ENCODE data around the gene MAN1A1.

MAN1A1 gene

DNA sequence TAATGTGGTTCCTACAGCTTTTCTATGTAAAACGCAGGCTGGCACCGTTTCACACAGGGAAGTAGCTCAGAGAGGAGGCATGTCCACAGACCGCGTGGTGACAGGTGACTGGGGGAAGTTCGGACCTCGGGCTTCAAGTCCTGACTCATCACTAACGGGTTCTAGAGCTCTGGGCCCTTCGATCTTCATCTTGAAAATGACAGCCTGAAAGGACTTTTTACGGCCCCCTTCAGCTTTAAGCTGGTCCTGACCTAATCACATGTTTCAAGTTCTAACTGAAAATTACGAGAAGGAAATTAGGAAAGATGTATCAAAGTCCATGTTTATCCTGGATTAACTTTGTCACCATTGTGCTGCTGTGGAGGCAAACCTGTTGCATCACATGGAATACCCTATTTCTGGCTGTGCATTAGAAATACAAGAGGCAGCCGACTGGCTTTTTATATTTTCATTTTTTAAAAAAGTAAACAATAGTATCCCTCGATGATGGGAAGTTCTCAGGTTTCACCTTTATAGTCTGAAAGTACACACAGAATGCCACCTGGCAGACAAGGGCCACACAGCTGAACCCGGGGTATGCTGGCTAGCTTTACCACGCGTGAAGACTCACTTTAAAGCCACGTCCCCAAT, 2.0 kb downstream of the MAN1A1 start:
- Histone ChIP-seq H3K36me3 (ENCODE audit: control insufficient read depth, insufficient read depth, low read length) (no peaks in the 10 kb centered on the region), H3K4me3 (ENCODE audit: insufficient read depth, low read depth, low read length, poor library complexity, severe bottlenecking) (peak overlapping the region; percentile 93), H3K9me3 (ENCODE audit: control insufficient read depth, low read length) (no peaks in the 10 kb centered on the region), H3K4me1 (ENCODE audit: control insufficient read depth, insufficient read depth, low read length, poor library complexity, severe bottlenecking) (peaks cover 6% of the 10 kb centered on the region), H3K27ac (ENCODE audit: insufficient read depth, low read length, poor library complexity, severe bottlenecking) (peak overlapping the region; percentile 42), H3K27me3 (replicated peaks; ENCODE audit: control insufficient read depth, insufficient read depth, low read length, poor library complexity, severe bottlenecking) (no peaks in the 10 kb centered on the region)
- DNase-seq = peak in 2 of 3 donors; percentile 7 to 26

DNA sequence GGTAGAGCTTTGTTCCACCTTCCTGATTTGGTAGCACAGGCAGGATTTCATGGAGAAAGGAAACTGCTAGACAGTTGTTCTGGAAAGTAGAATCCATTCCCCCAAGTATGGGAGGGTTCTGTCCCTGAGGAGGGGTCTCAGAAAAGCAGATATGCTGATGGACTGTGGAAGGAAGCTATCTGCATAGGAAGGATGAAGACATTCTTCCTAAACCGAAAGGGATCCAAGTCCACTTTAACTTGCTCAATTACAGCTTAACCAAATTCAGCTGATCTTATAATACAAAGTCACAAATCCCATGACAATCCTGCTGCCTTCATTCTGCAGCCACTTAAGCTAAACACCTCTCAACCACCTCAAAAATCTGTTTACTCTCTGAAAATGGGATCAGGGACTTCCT, 2.6 kb downstream of the MAN1A1 start:
- Histone ChIP-seq H3K36me3 (ENCODE audit: control insufficient read depth, insufficient read depth, low read length) (no peaks in the 10 kb centered on the region), H3K4me1 (ENCODE audit: control insufficient read depth, insufficient read depth, low read length, poor library complexity, severe bottlenecking) (peaks cover 6% of the 10 kb centered on the region), H3K4me3 (ENCODE audit: insufficient read depth, low read depth, low read length, poor library complexity, severe bottlenecking) (no peak overlapping the region), H3K9me3 (ENCODE audit: control insufficient read depth, low read length) (no peaks in the 10 kb centered on the region), H3K27me3 (replicated peaks; ENCODE audit: control insufficient read depth, insufficient read depth, low read length, poor library complexity, severe bottlenecking) (no peaks in the 10 kb centered on the region), H3K27ac (ENCODE audit: insufficient read depth, low read length, poor library complexity, severe bottlenecking) (no peak overlapping the region)
- DNase-seq = no peak

- DNase-seq = no peak
- H3K4me1 ChIP-seq (ENCODE audit: control insufficient read depth, insufficient read depth, low read length, poor library complexity, severe bottlenecking) = peaks cover 6% of the 10 kb centered on the region
- H3K9me3 ChIP-seq (ENCODE audit: control insufficient read depth, low read length) = no peaks in the 10 kb centered on the region
- no peaks in the 10 kb centered on the region for H3K27me3 ChIP-seq (replicated peaks; ENCODE audit: control insufficient read depth, insufficient read depth, low read length, poor library complexity, severe bottlenecking)
- no peak overlapping the region for H3K27ac ChIP-seq (ENCODE audit: insufficient read depth, low read length, poor library complexity, severe bottlenecking)
- H3K36me3 ChIP-seq (ENCODE audit: control insufficient read depth, insufficient read depth, low read length) = no peaks in the 10 kb centered on the region
- no peak overlapping the region for H3K4me3 ChIP-seq (ENCODE audit: insufficient read depth, low read depth, low read length, poor library complexity, severe bottlenecking)
These were observed 3.1 kb downstream of the MAN1A1 start for GRCh38 chr6:119346450-119346849.

- H3K9me3 ChIP-seq (ENCODE audit: control insufficient read depth, low read length) = no peaks in the 10 kb centered on the region
- H3K27me3 ChIP-seq (replicated peaks; ENCODE audit: control insufficient read depth, insufficient read depth, low read length, poor library complexity, severe bottlenecking) = no peaks in the 10 kb centered on the region
- DNase-seq = no peak
- H3K4me1 ChIP-seq (ENCODE audit: control insufficient read depth, insufficient read depth, low read length, poor library complexity, severe bottlenecking) = peaks cover 10% of the 10 kb centered on the region
- no peak overlapping the region for H3K4me3 ChIP-seq (ENCODE audit: insufficient read depth, low read depth, low read length, poor library complexity, severe bottlenecking)
- H3K27ac ChIP-seq (ENCODE audit: insufficient read depth, low read length, poor library complexity, severe bottlenecking) = no peak overlapping the region
- H3K36me3 ChIP-seq (ENCODE audit: control insufficient read depth, insufficient read depth, low read length) = no peaks in the 10 kb centered on the region
These were observed 4.4 kb downstream of the MAN1A1 start for GRCh38 chr6:119345114-119345513.

DNA sequence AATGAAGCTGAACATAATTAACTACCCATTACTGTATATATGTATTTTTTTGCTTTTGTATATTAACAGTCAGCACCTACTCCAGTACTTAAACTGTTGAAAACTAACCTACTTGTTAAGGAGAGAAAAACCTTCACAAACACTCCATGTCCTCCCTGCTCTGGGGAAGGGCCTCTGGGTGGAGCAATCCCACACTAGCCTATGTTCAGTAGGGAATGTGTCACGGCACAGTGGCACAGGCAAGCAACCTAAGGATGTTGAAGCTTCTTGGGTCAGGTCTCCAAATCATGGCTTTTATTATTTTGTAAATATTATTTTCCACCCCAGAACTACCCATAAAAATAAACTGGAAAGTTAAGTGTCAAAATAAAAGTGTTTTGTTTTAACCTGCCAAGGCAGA, 5.3 kb downstream of the MAN1A1 start:
- Histone ChIP-seq H3K36me3 (ENCODE audit: control insufficient read depth, insufficient read depth, low read length) (no peaks in the 10 kb centered on the region), H3K4me3 (ENCODE audit: insufficient read depth, low read depth, low read length, poor library complexity, severe bottlenecking) (no peak overlapping the region), H3K27ac (ENCODE audit: insufficient read depth, low read length, poor library complexity, severe bottlenecking) (no peak overlapping the region), H3K27me3 (replicated peaks; ENCODE audit: control insufficient read depth, insufficient read depth, low read length, poor library complexity, severe bottlenecking) (no peaks in the 10 kb centered on the region), H3K9me3 (ENCODE audit: control insufficient read depth, low read length) (no peaks in the 10 kb centered on the region), H3K4me1 (ENCODE audit: control insufficient read depth, insufficient read depth, low read length, poor library complexity, severe bottlenecking) (peaks cover 10% of the 10 kb centered on the region)
- DNase-seq = no peak

DNA sequence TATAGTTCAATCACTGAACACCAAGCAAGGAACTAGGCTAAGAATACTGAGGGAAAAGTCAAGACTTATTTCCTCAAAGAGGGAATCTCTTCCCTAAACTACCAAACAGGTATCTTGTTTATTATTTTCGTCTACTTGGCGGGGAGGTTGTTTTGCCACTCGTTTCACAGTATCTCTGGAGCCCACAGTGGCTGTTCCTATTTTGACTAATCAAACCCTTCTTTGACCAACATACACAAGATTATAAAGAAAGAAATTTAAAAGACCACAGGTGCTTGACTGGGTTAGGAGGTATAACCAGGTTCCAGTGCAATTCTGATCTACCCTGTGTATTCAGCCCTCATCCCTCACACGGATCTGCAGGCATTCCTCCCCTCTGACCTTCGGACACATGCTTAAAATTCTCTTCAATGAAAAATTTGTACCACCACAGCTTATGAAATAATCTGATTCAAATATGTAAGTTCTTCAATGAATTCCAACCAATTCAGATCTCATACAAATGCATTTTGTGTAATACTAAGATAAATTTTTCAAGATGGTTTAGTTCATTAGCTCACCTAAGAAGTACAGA, 5.9 kb downstream of the MAN1A1 start:
- no peaks in the 10 kb centered on the region for H3K36me3 ChIP-seq (ENCODE audit: control insufficient read depth, insufficient read depth, low read length)
- DNase-seq = no peak

GRCh38 chr6:119343167-119343566, 6.4 kb downstream of the MAN1A1 start:
- H3K4me1 ChIP-seq (ENCODE audit: control insufficient read depth, insufficient read depth, low read length, poor library complexity, severe bottlenecking) = peaks cover 10% of the 10 kb centered on the region
- no peak overlapping the region for H3K27ac ChIP-seq (ENCODE audit: insufficient read depth, low read length, poor library complexity, severe bottlenecking)
- no peak overlapping the region for H3K4me3 ChIP-seq (ENCODE audit: insufficient read depth, low read depth, low read length, poor library complexity, severe bottlenecking)
- H3K9me3 ChIP-seq (ENCODE audit: control insufficient read depth, low read length) = no peaks in the 10 kb centered on the region
- no peak for DNase-seq
- H3K36me3 ChIP-seq (ENCODE audit: control insufficient read depth, insufficient read depth, low read length) = no peaks in the 10 kb centered on the region
- H3K27me3 ChIP-seq (replicated peaks; ENCODE audit: control insufficient read depth, insufficient read depth, low read length, poor library complexity, severe bottlenecking) = no peaks in the 10 kb centered on the region

More for the DNA sequence above, 5.9 kb downstream of the MAN1A1 start:
- H3K27ac ChIP-seq (ENCODE audit: insufficient read depth, low read length, poor library complexity, severe bottlenecking) = no peak overlapping the region
- H3K27me3 ChIP-seq (replicated peaks; ENCODE audit: control insufficient read depth, insufficient read depth, low read length, poor library complexity, severe bottlenecking) = no peaks in the 10 kb centered on the region
- peaks cover 10% of the 10 kb centered on the region for H3K4me1 ChIP-seq (ENCODE audit: control insufficient read depth, insufficient read depth, low read length, poor library complexity, severe bottlenecking)
- H3K4me3 ChIP-seq (ENCODE audit: insufficient read depth, low read depth, low read length, poor library complexity, severe bottlenecking) = no peak overlapping the region
- no peaks in the 10 kb centered on the region for H3K9me3 ChIP-seq (ENCODE audit: control insufficient read depth, low read length)

GRCh38 chr6:119342430-119342829, 7.1 kb downstream of the MAN1A1 start:
- Histone ChIP-seq H3K27me3 (replicated peaks; ENCODE audit: control insufficient read depth, insufficient read depth, low read length, poor library complexity, severe bottlenecking) (no peaks in the 10 kb centered on the region), H3K4me3 (ENCODE audit: insufficient read depth, low read depth, low read length, poor library complexity, severe bottlenecking) (no peak overlapping the region), H3K36me3 (ENCODE audit: control insufficient read depth, insufficient read depth, low read length) (no peaks in the 10 kb centered on the region), H3K27ac (ENCODE audit: insufficient read depth, low read length, poor library complexity, severe bottlenecking) (no peak overlapping the region), H3K4me1 (ENCODE audit: control insufficient read depth, insufficient read depth, low read length, poor library complexity, severe bottlenecking) (peaks cover 4% of the 10 kb centered on the region), H3K9me3 (ENCODE audit: control insufficient read depth, low read length) (no peaks in the 10 kb centered on the region)
- DNase-seq = no peak

DNA sequence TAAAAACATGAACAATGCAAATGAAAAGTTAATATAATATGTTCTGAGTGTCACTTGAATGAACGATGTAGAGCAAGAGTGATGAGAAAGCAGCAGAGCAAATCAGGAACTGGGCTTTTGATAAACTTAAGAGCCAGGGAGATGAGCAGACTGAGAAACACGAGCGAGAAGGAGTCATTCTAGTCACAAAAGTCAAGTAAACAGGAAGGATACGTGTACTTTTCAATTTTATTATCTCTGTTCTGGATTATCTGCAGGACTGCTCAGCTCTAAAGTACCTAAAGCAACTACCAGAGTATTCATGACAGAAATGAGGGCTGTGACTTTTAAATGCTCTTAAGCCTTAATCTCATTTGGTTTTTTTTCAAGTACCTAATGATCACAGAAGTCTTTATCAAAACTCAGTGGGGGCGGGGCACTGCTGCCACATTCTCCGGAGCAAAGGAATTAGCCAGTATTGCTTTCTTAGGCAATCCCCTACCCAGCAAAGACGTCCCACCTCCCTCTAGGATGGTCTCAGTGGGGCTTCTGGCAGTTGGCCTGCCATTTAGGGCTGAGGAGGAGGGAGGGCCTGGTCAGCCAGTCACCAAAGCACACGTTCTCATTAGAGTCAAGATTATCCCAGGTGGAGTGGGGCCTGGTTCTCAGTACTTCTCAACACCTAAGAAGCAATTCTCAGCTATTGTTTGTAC, 8.6 kb downstream of the MAN1A1 start:
- H3K4me1 ChIP-seq (ENCODE audit: control insufficient read depth, insufficient read depth, low read length, poor library complexity, severe bottlenecking) = peaks cover 4% of the 10 kb centered on the region
- no peaks in the 10 kb centered on the region for H3K27me3 ChIP-seq (replicated peaks; ENCODE audit: control insufficient read depth, insufficient read depth, low read length, poor library complexity, severe bottlenecking)
- no peak overlapping the region for H3K27ac ChIP-seq (ENCODE audit: insufficient read depth, low read length, poor library complexity, severe bottlenecking)
- no peaks in the 10 kb centered on the region for H3K36me3 ChIP-seq (ENCODE audit: control insufficient read depth, insufficient read depth, low read length)
- DNase-seq = no peak
- no peak overlapping the region for H3K4me3 ChIP-seq (ENCODE audit: insufficient read depth, low read depth, low read length, poor library complexity, severe bottlenecking)
- no peaks in the 10 kb centered on the region for H3K9me3 ChIP-seq (ENCODE audit: control insufficient read depth, low read length)

GRCh38 chr6:119339941-119340456, 9.6 kb downstream of the MAN1A1 start:
- H3K4me1 ChIP-seq (ENCODE audit: control insufficient read depth, insufficient read depth, low read length, poor library complexity, severe bottlenecking) = peaks cover 4% of the 10 kb centered on the region
- H3K27ac ChIP-seq (ENCODE audit: insufficient read depth, low read length, poor library complexity, severe bottlenecking) = no peak overlapping the region
- no peaks in the 10 kb centered on the region for H3K36me3 ChIP-seq (ENCODE audit: control insufficient read depth, insufficient read depth, low read length)
- H3K9me3 ChIP-seq (ENCODE audit: control insufficient read depth, low read length) = no peaks in the 10 kb centered on the region
- no peaks in the 10 kb centered on the region for H3K27me3 ChIP-seq (replicated peaks; ENCODE audit: control insufficient read depth, insufficient read depth, low read length, poor library complexity, severe bottlenecking)
- DNase-seq = no peak
- no peak overlapping the region for H3K4me3 ChIP-seq (ENCODE audit: insufficient read depth, low read depth, low read length, poor library complexity, severe bottlenecking)

Measured in effector memory CD4-positive, alpha-beta T cell (primary cell).